GM10266 (cell line): Measurements from ENCODE around the gene DNAJC9.

Source experiments
- DNase-seq: peaks from one replicate; pipeline ENCODE4 v3.0.0; 2012; ENCODE audit errors: extremely low spot score
- CTCF ChIP-seq: IDR thresholded peaks from 2 replicates; pipeline ENCODE4 v1.5.1; 2012; ENCODE audit warnings: mild to moderate bottlenecking, low read depth; ENCODE audit not compliant: control insufficient read depth, insufficient read depth; ENCODE audit errors: missing control alignments

DNAJC9 gene

GRCh38 chr10:73233883-73234282, 13.2 kb downstream of the DNAJC9 start:
- TF ChIP-seq CTCF, result no peak
- no peak for DNase-seq

GRCh38 chr10:73232887-73233286, 14.2 kb downstream of the DNAJC9 start:
- TF ChIP-seq CTCF, result no peak
- no peak for DNase-seq

- TF ChIP-seq CTCF, result no peak
These were observed 17.5 kb downstream of the DNAJC9 start for GRCh38 chr10:73229567-73229966.

GRCh38 chr10:73228247-73228646, 18.8 kb downstream of the DNAJC9 start:
- no peak for TF ChIP-seq CTCF

More at GRCh38 chr10:73229567-73229966, 17.5 kb downstream of the DNAJC9 start:
- DNase-seq, result no peak

GRCh38 chr10:73226663-73227062, 20.4 kb downstream of the DNAJC9 start:
- no peak for DNase-seq
- TF ChIP-seq CTCF, result no peak

More at GRCh38 chr10:73228247-73228646, 18.8 kb downstream of the DNAJC9 start:
- DNase-seq, result no peak

- no peak for DNase-seq
- TF ChIP-seq CTCF, result no peak
These were observed 21.5 kb downstream of the DNAJC9 start for GRCh38 chr10:73225518-73225917.

- TF ChIP-seq CTCF, result no peak
- no peak for DNase-seq
These were observed 26.1 kb downstream of the DNAJC9 start for GRCh38 chr10:73220989-73221388.
